GM21447 (cell line): Measurements from ENCODE around the gene BSN.

Source experiments
- ATAC-seq: cut with Tn5 transposase; IDR thresholded peaks from one replicate; pipeline ENCODE4 v1.9.1; 2021; ENCODE audit not compliant: unreplicated experiment

BSN gene, protein sequence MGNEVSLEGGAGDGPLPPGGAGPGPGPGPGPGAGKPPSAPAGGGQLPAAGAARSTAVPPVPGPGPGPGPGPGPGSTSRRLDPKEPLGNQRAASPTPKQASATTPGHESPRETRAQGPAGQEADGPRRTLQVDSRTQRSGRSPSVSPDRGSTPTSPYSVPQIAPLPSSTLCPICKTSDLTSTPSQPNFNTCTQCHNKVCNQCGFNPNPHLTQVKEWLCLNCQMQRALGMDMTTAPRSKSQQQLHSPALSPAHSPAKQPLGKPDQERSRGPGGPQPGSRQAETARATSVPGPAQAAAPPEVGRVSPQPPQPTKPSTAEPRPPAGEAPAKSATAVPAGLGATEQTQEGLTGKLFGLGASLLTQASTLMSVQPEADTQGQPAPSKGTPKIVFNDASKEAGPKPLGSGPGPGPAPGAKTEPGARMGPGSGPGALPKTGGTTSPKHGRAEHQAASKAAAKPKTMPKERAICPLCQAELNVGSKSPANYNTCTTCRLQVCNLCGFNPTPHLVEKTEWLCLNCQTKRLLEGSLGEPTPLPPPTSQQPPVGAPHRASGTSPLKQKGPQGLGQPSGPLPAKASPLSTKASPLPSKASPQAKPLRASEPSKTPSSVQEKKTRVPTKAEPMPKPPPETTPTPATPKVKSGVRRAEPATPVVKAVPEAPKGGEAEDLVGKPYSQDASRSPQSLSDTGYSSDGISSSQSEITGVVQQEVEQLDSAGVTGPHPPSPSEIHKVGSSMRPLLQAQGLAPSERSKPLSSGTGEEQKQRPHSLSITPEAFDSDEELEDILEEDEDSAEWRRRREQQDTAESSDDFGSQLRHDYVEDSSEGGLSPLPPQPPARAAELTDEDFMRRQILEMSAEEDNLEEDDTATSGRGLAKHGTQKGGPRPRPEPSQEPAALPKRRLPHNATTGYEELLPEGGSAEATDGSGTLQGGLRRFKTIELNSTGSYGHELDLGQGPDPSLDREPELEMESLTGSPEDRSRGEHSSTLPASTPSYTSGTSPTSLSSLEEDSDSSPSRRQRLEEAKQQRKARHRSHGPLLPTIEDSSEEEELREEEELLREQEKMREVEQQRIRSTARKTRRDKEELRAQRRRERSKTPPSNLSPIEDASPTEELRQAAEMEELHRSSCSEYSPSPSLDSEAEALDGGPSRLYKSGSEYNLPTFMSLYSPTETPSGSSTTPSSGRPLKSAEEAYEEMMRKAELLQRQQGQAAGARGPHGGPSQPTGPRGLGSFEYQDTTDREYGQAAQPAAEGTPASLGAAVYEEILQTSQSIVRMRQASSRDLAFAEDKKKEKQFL (N-terminal part only)

DNA sequence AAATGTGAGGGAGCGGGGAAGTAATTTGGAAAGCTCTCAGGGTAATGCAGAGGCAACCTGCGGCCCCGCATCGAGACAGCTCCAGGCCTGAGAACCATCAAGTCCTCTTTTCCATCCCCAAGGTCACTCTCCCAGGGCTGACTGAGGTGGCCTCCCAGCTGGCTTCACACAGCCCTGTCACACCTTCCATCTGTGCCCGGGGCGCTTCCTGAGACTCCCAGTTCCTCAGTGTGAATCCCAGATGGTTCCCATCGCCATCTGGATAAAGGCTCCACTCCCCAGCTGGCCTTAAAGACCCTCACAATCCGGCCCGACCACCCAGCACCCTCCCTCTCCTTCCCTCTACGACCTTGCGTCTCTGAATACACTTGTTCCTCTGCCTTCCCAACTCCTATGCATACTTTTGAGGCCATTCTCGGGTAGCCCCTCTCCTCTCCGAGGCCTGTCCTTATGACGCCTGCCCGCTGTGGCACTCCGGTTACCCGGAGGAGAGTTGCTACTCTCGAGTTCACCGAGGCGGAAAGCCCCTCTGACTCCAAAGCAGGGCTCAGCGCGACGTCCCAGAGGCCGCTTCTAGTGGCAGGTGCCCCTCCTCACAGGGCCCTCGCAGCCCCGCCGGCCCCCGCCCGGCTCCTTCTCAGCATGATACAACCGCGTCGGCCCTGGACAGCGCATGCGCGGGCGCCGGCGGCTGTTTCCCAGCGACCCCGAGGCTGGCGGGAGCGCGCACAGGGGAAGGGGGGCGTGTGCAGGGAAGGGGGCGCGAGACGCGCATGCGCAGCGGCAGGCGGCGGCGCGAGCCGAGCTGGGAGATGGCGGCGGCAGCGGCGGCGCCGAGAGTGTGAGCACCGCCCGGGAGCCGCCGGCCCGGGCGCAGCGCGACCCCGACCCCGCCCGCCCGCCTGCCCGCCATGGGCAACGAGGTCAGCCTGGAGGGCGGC is at the start of gene BSN:
TSS of gene BSN (plus strand) at position 786 of the 941 bp plus-strand sequence. CDS start at position 912, 126 bp downstream.
- ATAC-seq: peak; percentile 64

DNA sequence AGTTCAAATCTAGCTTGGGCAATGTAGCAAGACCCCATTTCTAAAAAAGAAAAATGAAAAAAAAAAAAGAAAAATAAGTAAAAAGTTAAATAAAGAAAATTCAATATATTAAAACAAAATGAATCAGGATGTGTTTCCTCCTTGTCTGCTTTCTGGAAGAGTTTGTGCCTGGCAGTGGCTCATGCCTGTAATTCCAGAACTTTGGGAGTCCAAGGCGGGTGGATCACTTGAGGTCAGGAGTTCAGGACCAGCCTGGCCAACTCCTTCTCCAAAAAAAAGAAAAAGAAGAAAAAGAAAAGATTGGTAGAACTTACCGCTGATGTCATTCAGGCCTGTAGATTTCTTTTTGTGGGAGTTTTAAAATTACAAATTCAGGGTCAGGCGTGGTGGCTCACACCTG is 47.4 kb upstream of the BSN start:
- ATAC-seq: no peak

DNA sequence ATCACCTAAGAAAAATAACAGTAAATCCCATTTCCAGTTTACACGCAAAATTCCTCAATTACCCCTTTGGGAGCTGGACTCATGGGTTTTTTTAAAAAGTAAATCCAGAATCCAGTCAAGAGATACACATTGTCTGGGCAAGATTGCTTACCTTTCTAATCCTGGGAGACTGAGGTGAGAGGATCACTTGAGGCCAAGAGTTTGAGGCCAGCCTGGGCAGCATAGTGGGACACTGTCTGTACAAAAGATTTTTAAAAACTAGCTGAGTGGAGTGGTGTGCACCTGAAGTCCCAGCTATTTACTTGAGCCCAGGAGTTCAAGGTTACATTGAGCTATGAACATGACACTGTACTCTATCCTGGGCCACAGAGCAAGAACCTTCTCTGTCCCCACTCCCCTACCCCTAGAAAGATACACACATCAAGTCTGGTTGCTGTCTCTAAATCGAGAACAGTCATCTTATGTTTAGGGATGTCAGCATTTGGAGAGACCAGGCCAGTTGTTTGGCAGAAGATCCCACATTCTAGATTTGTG is 45.2 kb upstream of the BSN start:
- no peak for ATAC-seq

DNA sequence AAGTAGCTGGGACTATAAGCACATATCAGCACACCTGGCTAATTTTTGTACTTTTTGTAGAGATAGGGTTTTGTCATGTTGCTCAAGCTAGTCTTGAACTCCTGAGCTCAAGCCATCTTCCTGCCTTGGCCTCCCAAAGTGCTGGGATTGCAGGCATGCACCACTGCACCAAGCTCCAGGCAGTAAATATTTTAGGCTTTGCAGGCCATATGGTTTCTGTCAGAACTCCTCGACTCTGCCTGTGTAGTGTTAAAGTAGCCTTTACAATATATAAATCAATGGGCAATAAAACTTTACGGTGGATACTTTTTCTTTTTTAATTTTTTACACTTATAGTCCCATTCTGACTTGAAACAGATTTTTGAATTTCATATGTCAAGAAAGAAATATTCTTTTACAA is 42.6 kb upstream of the BSN start:
- no peak for ATAC-seq

DNA sequence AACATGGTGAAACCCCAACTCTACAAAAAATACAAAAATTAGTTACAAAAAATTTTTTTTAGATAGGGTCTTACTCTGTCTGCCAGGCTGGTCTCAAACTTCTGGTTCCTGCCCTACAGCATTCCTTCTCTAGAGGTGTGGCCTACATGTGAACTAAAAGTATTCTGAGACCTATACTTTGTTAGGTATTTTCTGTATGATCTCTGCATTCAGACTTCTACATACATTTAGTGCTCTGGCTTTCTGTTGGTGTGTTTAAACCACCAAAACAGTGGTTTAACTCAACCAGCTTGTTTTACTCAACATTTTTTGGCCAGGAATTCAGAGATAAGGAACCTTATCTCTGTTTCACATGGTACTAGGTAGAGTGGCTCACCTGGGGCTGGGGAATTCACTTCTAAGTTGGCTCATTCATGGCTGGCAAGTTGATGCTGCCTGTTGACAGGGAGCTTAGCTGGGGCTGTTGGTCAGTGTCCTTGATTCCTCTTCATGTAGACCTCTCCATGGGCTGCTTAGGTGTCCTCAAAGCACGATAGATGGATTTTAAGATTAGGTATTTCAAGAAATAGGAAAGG is 41.4 kb upstream of the BSN start:
- no peak for ATAC-seq

DNA sequence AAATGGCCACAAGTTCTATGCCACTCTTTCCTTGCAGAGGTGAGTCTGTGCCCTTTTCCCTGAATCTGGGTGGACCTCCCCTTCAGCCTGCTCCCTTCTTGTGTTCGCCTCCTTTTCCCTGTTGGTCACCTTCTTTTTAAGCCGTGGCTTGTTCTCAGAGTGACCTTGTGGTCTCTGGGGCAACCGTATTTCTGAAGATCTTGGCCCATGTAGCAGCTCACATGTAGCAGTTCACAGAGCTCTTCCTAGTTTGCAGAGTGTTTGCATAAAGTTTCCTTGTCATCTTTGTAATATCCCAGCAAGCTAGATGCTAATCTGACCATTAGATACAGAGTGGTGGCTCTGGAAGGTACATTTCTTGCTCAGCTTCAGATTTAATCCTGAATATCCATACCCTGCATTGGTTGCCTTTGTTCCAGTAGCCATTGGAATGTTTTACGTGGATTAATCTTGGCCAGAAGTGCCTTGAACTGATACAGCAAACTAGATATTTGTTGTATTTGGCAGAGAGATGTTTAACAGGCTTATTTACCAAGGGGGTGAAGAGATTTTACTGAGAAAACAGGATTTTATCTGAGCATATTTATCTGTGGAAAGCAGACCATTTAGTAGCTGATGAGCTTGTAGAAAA is 40.7 kb upstream of the BSN start:
- ATAC-seq: no peak

DNA sequence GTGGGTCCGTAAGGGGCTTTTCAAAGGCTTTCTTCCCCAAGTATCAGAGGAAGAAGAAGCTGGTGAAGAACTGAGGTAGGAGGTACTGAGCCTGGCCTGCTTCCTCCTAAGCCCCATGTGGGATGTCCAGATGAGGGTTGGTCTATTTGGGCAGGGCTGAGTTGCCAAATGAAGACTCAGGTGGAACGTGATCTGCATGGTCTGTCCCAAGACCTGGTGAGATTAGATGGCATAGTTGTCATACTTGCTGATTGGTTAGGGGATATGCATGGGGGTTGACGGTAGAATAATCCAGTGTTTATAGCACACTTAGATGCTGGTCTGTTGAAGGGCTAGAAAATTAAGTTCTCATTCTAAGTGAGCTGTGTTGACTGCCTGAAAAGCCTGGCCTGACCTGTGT is 36.3 kb upstream of the BSN start:
- ATAC-seq: no peak

DNA sequence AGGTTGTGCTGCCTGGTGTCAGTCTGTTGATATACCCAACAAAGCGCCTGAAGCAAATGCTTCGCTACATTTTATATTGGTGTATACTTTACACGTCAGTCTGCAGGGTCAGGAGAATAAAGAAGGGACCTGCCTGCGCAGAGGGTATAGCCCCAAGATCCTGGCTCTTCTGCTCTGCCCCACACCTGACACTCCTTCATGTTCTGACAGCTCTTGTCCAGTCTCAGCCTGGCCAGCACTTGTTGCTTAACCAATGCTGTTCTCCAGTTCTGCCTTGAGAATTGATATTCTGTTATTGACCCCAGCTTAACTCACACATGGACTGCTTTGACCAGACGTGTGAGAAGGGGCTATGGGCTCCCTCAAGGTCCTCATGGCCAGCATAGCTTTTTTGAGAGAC is 35.8 kb upstream of the BSN start:
- no peak for ATAC-seq

DNA sequence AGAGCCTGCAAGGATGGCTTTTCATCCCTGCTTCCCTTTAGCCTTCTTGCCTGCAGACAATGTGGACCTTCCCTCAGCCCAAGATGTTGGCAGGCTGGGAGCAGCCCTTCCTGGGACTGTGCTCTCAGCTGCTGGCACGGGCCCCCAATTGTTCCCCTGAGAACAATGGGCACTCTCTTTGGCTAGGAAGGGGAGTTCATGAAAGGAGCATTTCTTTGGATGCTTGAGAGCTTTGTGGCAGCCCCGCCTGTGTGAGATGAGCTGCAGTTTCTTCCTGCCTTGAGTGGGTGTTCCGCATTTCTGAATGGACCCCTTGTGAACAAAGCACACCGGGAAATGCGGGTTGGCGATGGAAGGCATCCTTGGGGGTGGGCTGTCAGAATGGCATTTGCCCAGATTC is 35.0 kb upstream of the BSN start:
- no peak for ATAC-seq

DNA sequence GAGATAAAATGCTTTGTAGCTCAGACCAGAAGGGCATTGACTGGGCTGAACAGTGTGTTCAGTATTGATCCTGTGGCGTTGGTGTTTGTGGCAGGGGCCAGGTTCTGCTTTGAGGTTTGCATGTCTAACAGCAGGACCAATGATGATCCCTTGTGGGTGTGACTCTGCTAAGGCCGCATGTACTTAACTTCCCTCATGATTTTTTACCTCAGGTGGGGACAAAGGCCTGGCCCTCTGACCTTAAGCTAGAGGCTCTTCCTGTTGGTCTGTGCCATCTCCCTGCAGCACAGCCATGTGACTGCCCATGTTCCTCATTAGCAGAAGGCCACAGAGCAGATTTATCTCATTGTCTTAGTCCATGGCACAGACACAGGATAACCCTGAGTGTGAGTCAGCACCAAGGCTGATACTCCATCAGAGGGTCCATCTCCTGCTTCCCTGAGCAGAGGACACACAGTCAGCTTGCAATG is 34.3 kb upstream of the BSN start:
- no peak for ATAC-seq

DNA sequence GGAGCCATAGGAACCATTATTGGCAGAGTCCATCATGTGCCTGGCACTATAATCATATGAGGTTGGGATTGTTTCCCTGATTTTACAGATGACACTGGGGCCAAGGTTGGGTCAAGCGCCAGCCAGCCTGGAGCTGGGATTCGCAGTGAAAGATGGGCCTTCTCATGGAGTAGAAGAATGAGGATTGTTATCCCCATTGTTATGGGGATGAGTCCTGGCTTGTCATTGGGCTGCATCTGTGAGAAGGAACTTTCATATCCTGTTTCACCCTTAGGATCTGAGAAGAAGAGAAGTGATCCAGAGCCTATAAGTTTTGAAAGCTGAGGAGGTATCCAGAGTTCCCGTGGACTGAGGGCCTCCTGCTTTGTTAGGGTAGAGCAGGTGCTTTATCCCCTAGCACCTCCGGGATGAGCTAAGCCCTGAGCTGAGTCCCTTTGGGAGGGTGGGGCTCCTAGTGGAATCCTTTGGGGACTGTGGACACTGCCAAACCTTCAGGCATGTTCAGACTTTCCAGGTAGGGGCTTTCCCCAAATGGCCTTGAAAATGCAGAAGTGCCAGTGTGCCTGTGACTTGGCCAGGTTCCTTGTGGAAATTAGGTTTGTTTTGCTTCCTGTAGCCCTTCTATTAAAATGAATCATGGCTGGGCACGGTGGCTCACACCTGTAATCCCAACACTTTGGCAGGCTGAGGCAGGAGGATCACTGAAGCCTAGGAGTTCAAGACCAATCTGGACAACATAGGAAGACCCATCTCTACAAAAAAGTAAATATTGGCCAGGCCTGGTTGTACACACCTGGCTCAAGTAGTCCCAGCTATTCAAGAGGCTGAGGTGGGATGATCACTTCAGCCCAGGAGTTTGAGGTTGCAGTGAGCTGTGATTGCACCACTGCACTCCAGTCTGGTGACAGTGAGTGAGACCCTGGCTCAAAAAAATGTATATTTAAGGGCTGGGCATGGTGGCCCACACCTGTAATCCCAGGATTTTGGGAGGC is 30.2 kb upstream of the BSN start:
- ATAC-seq: no peak

DNA sequence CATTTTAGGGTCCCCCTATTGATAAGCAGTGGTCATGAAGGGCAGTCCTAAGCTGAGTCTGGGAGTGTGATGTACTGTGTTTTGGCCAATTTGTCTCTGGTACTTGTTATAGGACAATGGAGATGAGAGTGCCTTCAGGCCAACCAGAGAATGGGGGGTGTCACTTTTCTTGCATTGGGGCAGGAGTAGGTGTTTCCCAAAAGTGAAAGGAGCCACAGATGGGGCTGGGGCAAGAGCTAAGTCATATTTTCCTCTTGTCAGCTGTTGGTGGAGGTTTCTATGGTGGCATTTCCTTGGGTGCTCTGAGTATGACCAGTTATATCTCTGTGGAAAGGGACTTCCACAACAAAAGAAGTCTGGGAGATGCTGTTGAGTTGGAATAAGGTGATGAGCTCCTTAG is 24.7 kb upstream of the BSN start:
- ATAC-seq: no peak

DNA sequence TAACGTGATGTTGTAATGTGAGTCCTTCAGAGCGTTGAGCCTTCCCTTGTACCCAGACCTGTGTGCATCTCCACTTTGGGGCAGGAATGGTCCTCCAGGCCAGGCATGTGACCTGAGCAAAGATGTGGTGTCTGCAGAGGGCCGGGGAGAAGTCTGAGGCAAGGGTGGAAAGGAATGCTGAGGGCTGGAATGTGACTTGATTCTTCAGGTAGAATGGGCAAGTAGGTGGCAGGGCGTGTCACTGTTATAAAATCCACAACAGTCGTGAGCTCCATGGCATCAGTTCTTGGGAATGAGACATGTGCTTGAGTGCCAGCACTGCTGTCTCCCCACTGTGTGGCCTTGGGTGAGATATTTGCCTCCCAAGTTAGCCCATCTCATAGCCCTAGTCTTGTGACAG is 24.0 kb upstream of the BSN start:
- no peak for ATAC-seq

DNA sequence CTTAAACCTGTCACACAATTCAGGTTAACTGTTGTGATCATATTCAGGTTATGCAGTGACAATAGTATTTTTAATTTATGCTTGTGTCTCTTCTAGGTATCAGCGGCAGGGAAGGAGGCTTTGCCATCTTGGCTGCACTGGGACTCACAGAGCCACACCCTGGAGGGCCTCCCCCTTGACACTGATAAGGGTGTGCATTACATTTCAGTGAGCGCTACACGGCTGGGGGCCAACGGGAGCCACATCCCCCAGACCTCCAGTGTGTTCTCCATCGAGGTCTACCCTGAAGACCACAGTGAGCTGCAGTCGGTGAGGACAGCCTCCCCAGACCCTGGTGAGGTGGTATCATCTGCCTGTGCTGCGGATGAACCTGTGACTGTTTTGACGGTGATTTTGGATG is 23.6 kb upstream of the BSN start:
- no peak for ATAC-seq

DNA sequence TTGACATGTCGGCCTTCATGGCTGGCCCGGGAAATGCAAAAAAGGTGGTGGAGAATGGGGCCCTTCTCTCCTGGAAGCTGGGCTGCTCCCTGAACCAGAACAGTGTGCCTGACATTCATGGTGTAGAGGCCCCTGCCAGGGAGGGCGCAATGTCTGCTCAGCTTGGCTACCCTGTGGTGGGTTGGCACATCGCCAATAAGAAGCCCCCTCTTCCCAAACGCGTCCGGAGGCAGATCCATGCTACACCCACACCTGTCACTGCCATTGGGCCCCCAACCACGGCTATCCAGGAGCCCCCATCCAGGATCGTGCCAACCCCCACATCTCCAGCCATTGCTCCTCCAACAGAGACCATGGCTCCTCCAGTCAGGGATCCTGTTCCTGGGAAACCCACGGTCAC is 23.1 kb upstream of the BSN start:
- ATAC-seq: no peak

DNA sequence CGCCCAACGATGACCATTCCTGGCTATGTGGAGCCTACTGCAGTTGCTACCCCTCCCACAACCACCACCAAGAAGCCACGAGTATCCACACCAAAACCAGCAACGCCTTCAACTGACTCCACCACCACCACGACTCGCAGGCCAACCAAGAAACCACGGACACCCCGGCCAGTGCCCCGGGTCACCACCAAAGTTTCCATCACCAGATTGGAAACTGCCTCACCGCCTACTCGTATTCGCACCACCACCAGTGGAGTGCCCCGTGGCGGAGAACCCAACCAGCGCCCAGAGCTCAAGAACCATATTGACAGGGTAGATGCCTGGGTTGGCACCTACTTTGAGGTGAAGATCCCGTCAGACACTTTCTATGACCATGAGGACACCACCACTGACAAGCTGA is 22.6 kb upstream of the BSN start:
- ATAC-seq: no peak

DNA sequence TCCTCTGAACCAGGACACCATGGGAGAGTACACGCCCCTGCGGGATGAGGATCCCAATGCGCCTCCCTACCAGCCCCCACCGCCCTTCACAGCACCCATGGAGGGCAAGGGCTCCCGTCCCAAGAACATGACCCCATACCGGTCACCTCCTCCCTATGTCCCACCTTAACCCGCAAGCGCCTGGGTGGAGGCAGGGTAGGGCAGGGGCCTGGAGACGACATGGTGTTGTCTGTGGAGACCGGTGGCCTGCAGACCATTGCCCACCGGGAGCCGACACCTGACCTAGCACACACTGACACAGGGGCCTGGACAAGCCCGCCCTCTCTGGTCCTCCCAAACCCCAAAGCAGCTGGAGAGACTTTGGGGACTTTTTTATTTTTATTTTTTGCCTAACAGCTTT is 21.2 kb upstream of the BSN start:
- no peak for ATAC-seq
